Measurements from ENCODE around the gene EHMT1. TPM values are rescaled to one million over a fixed set of nuclear protein-coding genes. Genes with fewer than 3 reads are reported as not detected.

Gene EHMT1
- total RNA-seq, 2 donors from 2014 or later: 24.1 to 34.6 TPM

GRCh38 chr9:137674307-137674975 lies 55.6 kb downstream of the EHMT1 start:
- H3K4me3 ChIP-seq: no peak overlapping the region
- peaks cover 0 to 42% of the 10 kb centered on the region in 2 donors for H3K4me1 ChIP-seq
- H3K27me3 ChIP-seq: no peaks in the 10 kb centered on the region
- peak overlapping the region in 1 of 2 donors; percentile 23 for H3K27ac ChIP-seq
- DNase-seq (ENCODE audit: low spot score): no peak
- H3K36me3 ChIP-seq: no peaks in the 10 kb centered on the region
- H3K9me3 ChIP-seq: no peaks in the 10 kb centered on the region
- no peak for TF ChIP-seq CTCF (IDR thresholded peaks at IDR 0.05)

GRCh38 chr9:137674976-137675320 lies 56.1 kb downstream of the EHMT1 start:
- Histone ChIP-seq H3K4me1 (peaks cover 0 to 44% of the 10 kb centered on the region in 2 donors), H3K36me3 (no peaks in the 10 kb centered on the region), H3K4me3 (no peak overlapping the region), H3K27me3 (no peaks in the 10 kb centered on the region), H3K27ac (no peak overlapping the region), H3K9me3 (no peaks in the 10 kb centered on the region)
- DNase-seq (ENCODE audit: low spot score): no peak
- TF ChIP-seq CTCF (IDR thresholded peaks at IDR 0.05): no peak

GRCh38 chr9:137676998-137677397 lies 58.2 kb downstream of the EHMT1 start:
- Histone ChIP-seq H3K36me3 (no peaks in the 10 kb centered on the region), H3K27me3 (no peaks in the 10 kb centered on the region), H3K27ac (no peak overlapping the region), H3K9me3 (no peaks in the 10 kb centered on the region), H3K4me1 (peaks cover 0 to 51% of the 10 kb centered on the region in 2 donors), H3K4me3 (no peak overlapping the region)
- DNase-seq (ENCODE audit: low spot score): no peak
- no peak for TF ChIP-seq CTCF (IDR thresholded peaks at IDR 0.05)

- H3K4me1 ChIP-seq: peaks cover 0 to 55% of the 10 kb centered on the region in 2 donors
Measured at GRCh38 chr9:137678202-137678601, 59.4 kb downstream of the EHMT1 start.

GRCh38 chr9:137679249-137679648 lies 60.4 kb downstream of the EHMT1 start:
- Histone ChIP-seq H3K27ac (no peak overlapping the region), H3K27me3 (no peaks in the 10 kb centered on the region), H3K9me3 (no peaks in the 10 kb centered on the region), H3K36me3 (no peaks in the 10 kb centered on the region), H3K4me1 (peaks cover 0 to 45% of the 10 kb centered on the region in 2 donors), H3K4me3 (no peak overlapping the region)
- TF ChIP-seq CTCF (IDR thresholded peaks at IDR 0.05): no peak
- DNase-seq (ENCODE audit: low spot score): no peak

More at GRCh38 chr9:137678202-137678601, 59.4 kb downstream of the EHMT1 start:
- Histone ChIP-seq H3K36me3 (no peaks in the 10 kb centered on the region), H3K27ac (no peak overlapping the region), H3K27me3 (no peaks in the 10 kb centered on the region), H3K9me3 (no peaks in the 10 kb centered on the region), H3K4me3 (no peak overlapping the region)
- no peak for TF ChIP-seq CTCF (IDR thresholded peaks at IDR 0.05)
- DNase-seq (ENCODE audit: low spot score): no peak

Data from right atrium auricular region (tissue), 2 donors.